ENCODE data around the gene FRYL.
"Not testable (repeated sequence)": the region's sequence is repeated elsewhere in the genome, so short reads cannot be mapped to it uniquely, and the experiment has no call there.

Gene FRYL

DNA sequence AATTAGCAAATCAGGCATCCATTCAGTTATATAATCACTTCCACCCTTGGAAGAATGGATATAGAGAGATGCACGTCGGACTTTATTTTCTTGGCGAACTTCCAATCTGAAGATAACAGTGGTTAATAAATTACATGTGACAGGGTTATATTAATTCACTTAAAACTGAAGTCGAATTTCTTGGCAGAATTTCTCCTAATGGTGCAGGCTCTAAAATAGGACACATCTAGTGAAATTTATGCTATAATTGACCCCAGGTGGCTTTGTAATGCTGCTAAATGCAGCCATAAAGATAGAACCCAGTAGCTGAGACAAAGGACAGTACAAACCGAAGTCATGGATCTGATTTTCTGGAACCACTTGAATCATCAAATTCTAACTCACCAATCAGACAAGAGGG is 317.7 kb downstream of the FRYL start:
- no peak overlapping the region for H3K4me3 ChIP-seq (ENCODE audit: low read length)
- TF ChIP-seq, protein P1, sequence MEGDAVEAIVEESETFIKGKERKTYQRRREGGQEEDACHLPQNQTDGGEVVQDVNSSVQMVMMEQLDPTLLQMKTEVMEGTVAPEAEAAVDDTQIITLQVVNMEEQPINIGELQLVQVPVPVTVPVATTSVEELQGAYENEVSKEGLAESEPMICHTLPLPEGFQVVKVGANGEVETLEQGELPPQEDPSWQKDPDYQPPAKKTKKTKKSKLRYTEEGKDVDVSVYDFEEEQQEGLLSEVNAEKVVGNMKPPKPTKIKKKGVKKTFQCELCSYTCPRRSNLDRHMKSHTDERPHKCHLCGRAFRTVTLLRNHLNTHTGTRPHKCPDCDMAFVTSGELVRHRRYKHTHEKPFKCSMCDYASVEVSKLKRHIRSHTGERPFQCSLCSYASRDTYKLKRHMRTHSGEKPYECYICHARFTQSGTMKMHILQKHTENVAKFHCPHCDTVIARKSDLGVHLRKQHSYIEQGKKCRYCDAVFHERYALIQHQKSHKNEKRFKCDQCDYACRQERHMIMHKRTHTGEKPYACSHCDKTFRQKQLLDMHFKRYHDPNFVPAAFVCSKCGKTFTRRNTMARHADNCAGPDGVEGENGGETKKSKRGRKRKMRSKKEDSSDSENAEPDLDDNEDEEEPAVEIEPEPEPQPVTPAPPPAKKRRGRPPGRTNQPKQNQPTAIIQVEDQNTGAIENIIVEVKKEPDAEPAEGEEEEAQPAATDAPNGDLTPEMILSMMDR (conservative IDR thresholded peaks at IDR 0.05; ENCODE audit: low read depth, low read length): no peak
- DNase-seq (ENCODE audit: low read depth): no peak

DNA sequence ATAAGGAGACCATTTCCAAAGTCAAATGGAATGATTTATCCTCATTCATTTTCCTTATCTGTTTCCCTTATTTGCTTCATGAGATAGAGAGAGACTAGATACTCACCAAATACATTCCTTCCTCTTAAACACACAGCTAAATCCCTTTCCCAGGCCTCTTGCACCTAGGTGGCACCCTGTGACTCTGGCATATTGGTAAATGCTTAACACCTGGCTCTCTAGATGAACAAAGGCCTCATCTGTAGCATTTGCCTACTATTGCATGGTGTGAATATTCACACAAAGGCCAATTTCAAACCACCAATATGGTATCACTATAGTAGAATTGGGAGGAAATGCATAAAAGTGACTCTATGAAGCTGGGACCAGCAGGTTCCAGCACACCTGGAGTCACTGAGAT is 319.1 kb downstream of the FRYL start:
- no peak overlapping the region for H3K4me3 ChIP-seq (ENCODE audit: low read length)
- no peak for DNase-seq (ENCODE audit: low read depth)
- TF ChIP-seq, protein P1 (conservative IDR thresholded peaks at IDR 0.05; ENCODE audit: low read depth, low read length): no peak

DNA sequence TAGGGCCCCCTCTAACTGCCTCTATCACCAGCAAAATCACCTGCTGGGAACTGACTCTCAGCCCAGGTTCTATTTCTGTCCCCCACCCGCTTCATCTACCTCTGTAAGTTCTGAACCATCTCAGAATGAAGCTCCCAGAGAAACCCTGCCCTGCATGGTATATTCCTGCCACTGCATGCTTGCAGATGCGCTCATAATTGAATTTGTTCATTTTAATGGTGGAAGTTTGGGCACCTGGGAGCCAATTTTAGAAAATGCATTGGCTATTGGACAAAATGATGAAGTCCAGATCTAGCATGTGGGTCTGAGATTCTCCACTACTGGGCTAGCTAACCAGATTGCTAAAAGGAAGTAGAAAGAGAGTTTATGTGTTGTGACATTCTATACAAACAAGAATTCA is 325.5 kb downstream of the FRYL start:
- H3K4me3 ChIP-seq (ENCODE audit: low read length): no peak overlapping the region
- no peak for DNase-seq (ENCODE audit: low read depth)
- TF ChIP-seq, protein P1 (conservative IDR thresholded peaks at IDR 0.05; ENCODE audit: low read depth, low read length): no peak

DNA sequence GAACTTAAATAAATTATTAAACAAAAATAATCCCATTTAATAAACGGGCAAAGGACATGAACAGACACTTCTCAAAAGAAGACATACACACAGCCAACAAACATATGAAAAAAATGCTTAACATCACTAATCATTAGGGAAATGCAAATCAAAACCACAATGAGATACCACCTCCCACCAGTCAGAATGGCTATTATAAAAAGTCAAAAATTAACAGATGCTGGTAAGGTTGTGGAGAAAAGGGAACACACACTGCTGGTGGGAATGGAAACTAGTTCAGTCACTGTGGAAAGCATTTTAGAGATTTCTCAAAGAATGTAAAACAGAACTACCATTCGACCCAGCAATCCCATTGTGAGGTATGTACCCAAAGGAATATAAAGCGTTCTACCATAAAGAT is 328.4 kb downstream of the FRYL start:
- not testable (repeated sequence) for DNase-seq (ENCODE audit: low read depth); H3K4me3 ChIP-seq (ENCODE audit: low read length)

DNA sequence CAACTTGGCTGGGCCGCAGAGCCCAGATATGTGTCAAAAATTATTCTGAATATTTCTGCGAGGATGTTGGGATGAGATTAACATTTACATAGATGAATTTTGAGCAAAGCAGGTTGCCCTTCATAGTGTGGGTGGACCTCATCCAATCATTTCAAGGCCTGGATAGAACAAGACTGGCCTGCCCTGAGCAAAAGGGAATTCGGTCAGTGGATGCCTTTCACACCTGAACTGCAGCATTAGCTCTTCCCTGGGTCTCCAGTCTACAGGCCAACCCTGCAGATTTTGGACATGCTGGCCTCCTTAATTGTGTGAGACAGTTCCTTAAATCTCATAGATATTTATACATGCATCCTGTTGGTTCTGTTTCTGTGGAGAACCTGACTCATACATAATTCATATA is 329.3 kb downstream of the FRYL start:
- TF ChIP-seq, protein P1 (conservative IDR thresholded peaks at IDR 0.05; ENCODE audit: low read depth, low read length): no peak
- DNase-seq (ENCODE audit: low read depth): no peak
- H3K4me3 ChIP-seq (ENCODE audit: low read length): no peak overlapping the region

DNA sequence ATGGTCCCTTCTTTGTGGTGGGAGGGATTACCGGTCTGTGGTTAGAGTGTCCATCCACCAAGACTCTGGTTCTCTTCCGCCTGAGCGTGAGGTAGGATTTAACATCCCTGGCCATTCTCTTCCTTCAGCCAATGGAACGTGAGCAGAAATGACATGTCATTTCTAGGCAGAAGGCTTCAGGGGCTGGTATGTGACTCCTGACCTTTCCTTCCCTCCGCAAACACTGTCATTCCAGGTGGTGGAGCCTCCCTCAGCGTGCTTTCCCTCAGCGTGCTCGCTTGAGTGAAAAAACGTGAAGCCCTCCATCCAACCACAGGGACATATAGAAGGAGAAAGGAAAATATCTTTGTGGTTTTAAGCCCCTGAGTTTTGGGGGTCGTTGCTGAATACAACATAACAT is 330.9 kb downstream of the FRYL start:
- DNase-seq (ENCODE audit: low read depth): no peak
- TF ChIP-seq, protein P1 (conservative IDR thresholded peaks at IDR 0.05; ENCODE audit: low read depth, low read length): no peak
- H3K4me3 ChIP-seq (ENCODE audit: low read length): no peak overlapping the region

Data from retinal pigment epithelial cell (primary cell).